NCI-H526 treated with DMSO at 0.1 percent for 48 hours (cell line): ENCODE measurements around the gene PRR20C.
"Not testable (repeated sequence)": the region's sequence is repeated elsewhere in the genome, so short reads cannot be mapped to it uniquely, and the experiment has no call there.

Experiments used
- DNase-seq: peaks from one replicate; lab custom pipeline; 2025; lab: John Stamatoyannopoulos, UW

The PRR20C gene

GRCh38 chr13:57153761-57154160 is at the start of gene PRR20C:
PRR20C (plus strand) TSS chr13:57154061; CDS start chr13:57154448, 387 bp downstream.
- DNase-seq: not testable (repeated sequence)

GRCh38 chr13:57114945-57115344 is 38.9 kb upstream of the PRR20C start:
- no peak for DNase-seq

GRCh38 chr13:57123681-57124080 is 30.2 kb upstream of the PRR20C start:
- no peak for DNase-seq

- DNase-seq: no peak
Measured at GRCh38 chr13:57128909-57129308, 25.0 kb upstream of the PRR20C start.

GRCh38 chr13:57136093-57136492 is 17.8 kb upstream of the PRR20C start:
- DNase-seq: no peak

GRCh38 chr13:57137585-57137984 is 16.3 kb upstream of the PRR20C start:
- no peak for DNase-seq

- no peak for DNase-seq
Measured at GRCh38 chr13:57138988-57139387, 14.9 kb upstream of the PRR20C start.

GRCh38 chr13:57139781-57140180 is 14.1 kb upstream of the PRR20C start:
- DNase-seq: not testable (repeated sequence)

GRCh38 chr13:57140235-57140968 is 13.5 kb upstream of the PRR20C start, which contains the start of gene PRR20A:
PRR20A (plus strand) TSS chr13:57140918; CDS start chr13:57141305, 387 bp downstream.
- DNase-seq: not testable (repeated sequence)

GRCh38 chr13:57147188-57147587 is 6.7 kb upstream of the PRR20C start, which contains the start of gene PRR20B:
PRR20B (plus strand) TSS chr13:57147488; CDS start chr13:57147875, 387 bp downstream.
- DNase-seq: not testable (repeated sequence)

GRCh38 chr13:57148106-57148505 is 5.8 kb upstream of the PRR20C start:
- DNase-seq: not testable (repeated sequence)

- DNase-seq: not testable (repeated sequence)
Measured at GRCh38 chr13:57160332-57160731, 6.5 kb downstream of the PRR20C start, which contains the start of gene PRR20D. PRR20D (plus strand) TSS chr13:57160632; CDS start chr13:57161019, 387 bp downstream.

GRCh38 chr13:57166897-57167296 is 13.0 kb downstream of the PRR20C start, which contains the start of gene PRR20E:
PRR20E (plus strand) TSS chr13:57167197; CDS start chr13:57167584, 387 bp downstream.
- DNase-seq: not testable (repeated sequence)

- no peak for DNase-seq
Measured at GRCh38 chr13:57191667-57192066, 37.8 kb downstream of the PRR20C start.
